Gastrocnemius medialis (tissue), 4 donors: ENCODE results near the gene TRIM63.

ENCODE experiments used
- POLR2A ChIP-seq, 2 donors: fragments of 450-650 bp; IDR thresholded peaks; one replicate each; pipeline ENCODE4 v1.6.1; 2017; ENCODE audit warnings: antibody characterized with exemption in 2 of 2, mild to moderate bottlenecking in 2 of 2, moderate library complexity in 2 of 2
- TF ChIP-seq, protein P1 (sequence below), 5 experiments: fragments of 450-650 bp in 3 of 5; fragments of 200-600 bp in 2 of 5; sonication (generic) in 2 of 5; IDR thresholded peaks in 4 of 5; conservative IDR thresholded peaks in 1 of 5; 1 replicate in 4 of 5; 2 replicates in 1 of 5; pipeline ENCODE4 v1.5.1; 2016 to 2019; ENCODE audit warnings: antibody characterized with exemption in 5 of 5, mild to moderate bottlenecking in 3 of 5, moderate library complexity in 3 of 5

DNA sequence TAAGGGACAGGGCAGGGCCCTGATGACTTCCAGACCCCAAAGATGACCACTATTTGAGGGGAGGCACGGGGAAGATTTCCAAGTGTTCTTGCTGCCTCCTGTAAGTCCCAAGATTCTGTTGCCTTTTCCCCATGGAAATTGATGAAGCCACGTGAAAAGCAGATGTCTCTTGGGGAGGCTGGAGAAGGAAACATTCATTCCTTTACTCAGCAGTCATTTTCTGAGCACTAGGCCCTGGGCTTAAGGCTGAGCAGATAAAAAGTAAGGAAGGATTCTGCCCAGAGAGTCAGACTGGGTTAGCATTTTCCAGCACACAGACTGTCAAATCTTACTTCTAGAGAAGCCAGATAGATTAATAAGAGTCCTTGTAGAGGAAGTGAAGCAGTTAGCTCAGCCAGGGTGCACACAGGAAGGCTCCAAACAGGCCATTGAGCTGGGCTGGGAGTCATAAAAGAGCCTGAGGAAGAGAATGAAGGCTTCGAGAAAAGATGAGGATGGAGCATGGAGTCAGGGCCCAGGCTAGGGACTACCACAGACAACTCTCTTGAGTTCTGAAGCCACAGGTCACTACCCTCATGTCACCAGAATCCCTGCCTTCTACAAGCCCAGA is 35.7 kb downstream of the TRIM63 start:
- TF ChIP-seq POLR2A (IDR thresholded peaks at IDR 0.05): no peak
- TF ChIP-seq, protein P1, sequence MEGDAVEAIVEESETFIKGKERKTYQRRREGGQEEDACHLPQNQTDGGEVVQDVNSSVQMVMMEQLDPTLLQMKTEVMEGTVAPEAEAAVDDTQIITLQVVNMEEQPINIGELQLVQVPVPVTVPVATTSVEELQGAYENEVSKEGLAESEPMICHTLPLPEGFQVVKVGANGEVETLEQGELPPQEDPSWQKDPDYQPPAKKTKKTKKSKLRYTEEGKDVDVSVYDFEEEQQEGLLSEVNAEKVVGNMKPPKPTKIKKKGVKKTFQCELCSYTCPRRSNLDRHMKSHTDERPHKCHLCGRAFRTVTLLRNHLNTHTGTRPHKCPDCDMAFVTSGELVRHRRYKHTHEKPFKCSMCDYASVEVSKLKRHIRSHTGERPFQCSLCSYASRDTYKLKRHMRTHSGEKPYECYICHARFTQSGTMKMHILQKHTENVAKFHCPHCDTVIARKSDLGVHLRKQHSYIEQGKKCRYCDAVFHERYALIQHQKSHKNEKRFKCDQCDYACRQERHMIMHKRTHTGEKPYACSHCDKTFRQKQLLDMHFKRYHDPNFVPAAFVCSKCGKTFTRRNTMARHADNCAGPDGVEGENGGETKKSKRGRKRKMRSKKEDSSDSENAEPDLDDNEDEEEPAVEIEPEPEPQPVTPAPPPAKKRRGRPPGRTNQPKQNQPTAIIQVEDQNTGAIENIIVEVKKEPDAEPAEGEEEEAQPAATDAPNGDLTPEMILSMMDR (IDR thresholded peaks at IDR 0.05 in 4 of 5, conservative IDR thresholded peaks at IDR 0.05 in 1 of 5): no peak
